ENCODE data around the gene CD244. TPM values are rescaled to one million over a fixed set of nuclear protein-coding genes. Genes with fewer than 3 reads are reported as not detected.
"Not testable (repeated sequence)": the region's sequence is repeated elsewhere in the genome, so short reads cannot be mapped to it uniquely, and the experiment has no call there.

CD244 gene
- polyA plus RNA-seq, 1 donor from 2014 or later = not detected

GRCh38 chr1:160901768-160902167, 39.1 kb upstream of the CD244 start:
- H3K27ac ChIP-seq (ENCODE audit: low read length) = no peak overlapping the region
- H3K9ac ChIP-seq (ENCODE audit: low read length) = no peak overlapping the region
- H2AFZ ChIP-seq (ENCODE audit: low read depth, low read length) = no peak overlapping the region
- TF ChIP-seq MXI1 (conservative IDR thresholded peaks at IDR 0.05; ENCODE audit: poor library complexity, severe bottlenecking) (no peak), CTCF (IDR thresholded peaks at IDR 0.05; ENCODE audit: poor library complexity, severe bottlenecking) (no peak), POLR2AphosphoS5 (IDR thresholded peaks at IDR 0.05) (no peak), SMC3 (conservative IDR thresholded peaks at IDR 0.05; ENCODE audit: poor library complexity) (no peak), EP300 (conservative IDR thresholded peaks at IDR 0.05; ENCODE audit: poor library complexity, severe bottlenecking) (no peak), EZH2 (IDR thresholded peaks at IDR 0.05; ENCODE audit: borderline replicate concordance, insufficient read depth, low read length, poor library complexity, severe bottlenecking) (no peak), REST (IDR thresholded peaks at IDR 0.05; ENCODE audit: borderline replicate concordance) (no peak), TAF1 (IDR thresholded peaks at IDR 0.05; ENCODE audit: low read depth) (no peak)
- no peaks in the 10 kb centered on the region for H3K36me3 ChIP-seq (ENCODE audit: insufficient read depth, low read length)
- no peaks in the 10 kb centered on the region for H3K27me3 ChIP-seq (ENCODE audit: insufficient read depth, low read depth, low read length)
- no peak overlapping the region for H3K4me3 ChIP-seq (ENCODE audit: low read length)
- no peak overlapping the region for H3K4me2 ChIP-seq (ENCODE audit: low read length)
- H3F3A ChIP-seq (ENCODE audit: insufficient read depth, low read length, poor library complexity, severe bottlenecking) = no peaks in the 10 kb centered on the region
- H4K20me1 ChIP-seq (ENCODE audit: insufficient read depth) = no peaks in the 10 kb centered on the region
- no peaks in the 10 kb centered on the region for H3K9me3 ChIP-seq (ENCODE audit: low read length)
- H3K9me2 ChIP-seq (ENCODE audit: insufficient read depth, low read length) = no peaks in the 10 kb centered on the region
- H3K79me2 ChIP-seq (replicated peaks; ENCODE audit: insufficient read depth, low read length) = no peaks in the 10 kb centered on the region

GRCh38 chr1:160900683-160901082, 38.0 kb upstream of the CD244 start:
- H3K9ac ChIP-seq (ENCODE audit: low read length); H3K27me3 ChIP-seq (ENCODE audit: insufficient read depth, low read depth, low read length); H3K27ac ChIP-seq (ENCODE audit: low read length); H3K79me2 ChIP-seq (replicated peaks; ENCODE audit: insufficient read depth, low read length); H4K20me1 ChIP-seq (ENCODE audit: insufficient read depth); H2AFZ ChIP-seq (ENCODE audit: low read depth, low read length); H3K9me2 ChIP-seq (ENCODE audit: insufficient read depth, low read length); H3F3A ChIP-seq (ENCODE audit: insufficient read depth, low read length, poor library complexity, severe bottlenecking); H3K4me3 ChIP-seq (ENCODE audit: low read length); H3K36me3 ChIP-seq (ENCODE audit: insufficient read depth, low read length); H3K4me2 ChIP-seq (ENCODE audit: low read length); H3K9me3 ChIP-seq (ENCODE audit: low read length): not testable (repeated sequence)

GRCh38 chr1:160894368-160895135, 31.9 kb upstream of the CD244 start:
- not testable (repeated sequence) for H2AFZ ChIP-seq (ENCODE audit: low read depth, low read length); H3F3A ChIP-seq (ENCODE audit: insufficient read depth, low read length, poor library complexity, severe bottlenecking); H3K9ac ChIP-seq (ENCODE audit: low read length); H3K4me2 ChIP-seq (ENCODE audit: low read length); H3K27me3 ChIP-seq (ENCODE audit: insufficient read depth, low read depth, low read length); H3K4me3 ChIP-seq (ENCODE audit: low read length); H3K36me3 ChIP-seq (ENCODE audit: insufficient read depth, low read length); H4K20me1 ChIP-seq (ENCODE audit: insufficient read depth); H3K79me2 ChIP-seq (replicated peaks; ENCODE audit: insufficient read depth, low read length); H3K27ac ChIP-seq (ENCODE audit: low read length); H3K9me3 ChIP-seq (ENCODE audit: low read length); H3K9me2 ChIP-seq (ENCODE audit: insufficient read depth, low read length)

All from neural cell (in vitro differentiated cells).